T-helper 17 cell (primary cell): Measurements from ENCODE around the gene PLCH2. TPM values are rescaled to one million over a fixed set of nuclear protein-coding genes. Genes with fewer than 3 reads are reported as not detected.

Experiments
- ATAC-seq: fragments of 150-1000 bp; cut with Tn5 transposase; 2 replicates; pipeline ENCODE4 v1.10.0; 2021; ENCODE audit warnings: mild to moderate bottlenecking, moderate library complexity
- DNase-seq, 3 donors: peaks; one replicate each; pipeline versions ENCODE4 v3.0.0 to v3.0.0-alpha.2; 2020 to 2021
- H3K9me3 ChIP-seq: one replicate; pipeline ENCODE4 v1.7.0; 2013; ENCODE audit warnings: low read length, mild to moderate bottlenecking; ENCODE audit not compliant: control insufficient read depth, poor library complexity, severe bottlenecking
- H3K27ac Mint-ChIP-seq: one replicate; pipeline ENCODE4 v1.8.0; 2022; ENCODE audit warnings: mild to moderate bottlenecking, moderate library complexity, mixed read lengths
- H3K27me3 Mint-ChIP-seq: one replicate; pipeline ENCODE4 v1.8.0; 2022; ENCODE audit warnings: mixed read lengths
- H3K36me3 Mint-ChIP-seq: one replicate; pipeline ENCODE4 v1.8.0; 2022; ENCODE audit warnings: low read depth, mixed read lengths
- H3K4me1 Mint-ChIP-seq: one replicate; pipeline ENCODE4 v1.8.0; 2022; ENCODE audit warnings: mild to moderate bottlenecking, mixed read lengths
- H3K4me3 Mint-ChIP-seq: one replicate; pipeline ENCODE4 v1.8.0; 2022; ENCODE audit warnings: mild to moderate bottlenecking, moderate library complexity, mixed read lengths
- total RNA-seq, 4 donors: library from RNA in 2 of 4; stranded (reverse) in 2 of 4; gene quantifications; one replicate each; pipeline ENCODE4 v1.2.3 and lab custom pipeline; 2022 to 2026

PLCH2 gene
- total RNA-seq, 2 donors from 2014 or later = 30.0 to 39.3 TPM

- H3K4me3 Mint-ChIP-seq = no peak overlapping the region
- no peak for ATAC-seq
Observed at GRCh38 chr1:2495546-2495945, 19.5 kb downstream of the PLCH2 start.

GRCh38 chr1:2496087-2496622, 20.1 kb downstream of the PLCH2 start:
- Mint-ChIP-seq H3K4me1 (peaks cover 30% of the 10 kb centered on the region), H3K27ac (peak overlapping the region; percentile 85), H3K27me3 (no peaks in the 10 kb centered on the region), H3K36me3 (no peaks in the 10 kb centered on the region), H3K4me3 (peak overlapping the region; percentile 49)
- DNase-seq = no peak
- H3K9me3 ChIP-seq = no peaks in the 10 kb centered on the region
- peak; percentile 54 for ATAC-seq

More at GRCh38 chr1:2495546-2495945, 19.5 kb downstream of the PLCH2 start:
- Mint-ChIP-seq H3K27me3 (no peaks in the 10 kb centered on the region), H3K36me3 (no peaks in the 10 kb centered on the region), H3K4me1 (peaks cover 29% of the 10 kb centered on the region), H3K27ac (no peak overlapping the region)
- DNase-seq = no peak
- no peaks in the 10 kb centered on the region for H3K9me3 ChIP-seq

- Mint-ChIP-seq H3K4me3 (no peak overlapping the region), H3K4me1 (peaks cover 30% of the 10 kb centered on the region), H3K36me3 (no peaks in the 10 kb centered on the region), H3K27ac (peak overlapping the region; percentile 85), H3K27me3 (no peaks in the 10 kb centered on the region)
- ATAC-seq (no peak), DNase-seq (no peak)
- no peaks in the 10 kb centered on the region for H3K9me3 ChIP-seq
Observed at GRCh38 chr1:2496746-2497145, 20.7 kb downstream of the PLCH2 start.

GRCh38 chr1:2497891-2498290, 21.8 kb downstream of the PLCH2 start:
- no peaks in the 10 kb centered on the region for H3K36me3 Mint-ChIP-seq

GRCh38 chr1:2498648-2499047, 22.6 kb downstream of the PLCH2 start:
- H3K27ac Mint-ChIP-seq = no peak overlapping the region
- DNase-seq (no peak), ATAC-seq (no peak)
- no peak overlapping the region for H3K4me3 Mint-ChIP-seq
- no peaks in the 10 kb centered on the region for H3K9me3 ChIP-seq
- no peaks in the 10 kb centered on the region for H3K36me3 Mint-ChIP-seq
- peaks cover 26% of the 10 kb centered on the region for H3K4me1 Mint-ChIP-seq
- no peaks in the 10 kb centered on the region for H3K27me3 Mint-ChIP-seq

More at GRCh38 chr1:2497891-2498290, 21.8 kb downstream of the PLCH2 start:
- Mint-ChIP-seq H3K27ac (no peak overlapping the region), H3K4me1 (peaks cover 30% of the 10 kb centered on the region), H3K27me3 (no peaks in the 10 kb centered on the region), H3K4me3 (peak overlapping the region; percentile 36)
- no peaks in the 10 kb centered on the region for H3K9me3 ChIP-seq
- ATAC-seq = no peak
- DNase-seq = no peak

- DNase-seq = no peak
- H3K4me1 Mint-ChIP-seq = peaks cover 21% of the 10 kb centered on the region
- H3K4me3 Mint-ChIP-seq = no peak overlapping the region
- H3K9me3 ChIP-seq = no peaks in the 10 kb centered on the region
- no peaks in the 10 kb centered on the region for H3K27me3 Mint-ChIP-seq
- H3K27ac Mint-ChIP-seq = peak overlapping the region; percentile 68
- H3K36me3 Mint-ChIP-seq = no peaks in the 10 kb centered on the region
- no peak for ATAC-seq
Observed at GRCh38 chr1:2499260-2499659, 23.2 kb downstream of the PLCH2 start.

GRCh38 chr1:2499986-2500596, 24.0 kb downstream of the PLCH2 start:
- peak overlapping the region; percentile 85 for H3K4me3 Mint-ChIP-seq
- DNase-seq (no peak), ATAC-seq (peak; percentile 35)
- H3K36me3 Mint-ChIP-seq = no peaks in the 10 kb centered on the region
- H3K4me1 Mint-ChIP-seq = peaks cover 21% of the 10 kb centered on the region
- H3K27me3 Mint-ChIP-seq = no peaks in the 10 kb centered on the region
- H3K27ac Mint-ChIP-seq = peak overlapping the region; percentile 68
- no peaks in the 10 kb centered on the region for H3K9me3 ChIP-seq

GRCh38 chr1:2501041-2501819, 25.1 kb downstream of the PLCH2 start:
- Mint-ChIP-seq H3K27me3 (no peaks in the 10 kb centered on the region), H3K4me3 (no peak overlapping the region), H3K27ac (no peak overlapping the region), H3K36me3 (no peaks in the 10 kb centered on the region), H3K4me1 (peaks cover 16% of the 10 kb centered on the region)
- ATAC-seq (no peak), DNase-seq (no peak)
- H3K9me3 ChIP-seq = no peaks in the 10 kb centered on the region

GRCh38 chr1:2501820-2502119, 25.7 kb downstream of the PLCH2 start:
- no peaks in the 10 kb centered on the region for H3K9me3 ChIP-seq
- no peak for DNase-seq
- Mint-ChIP-seq H3K4me3 (no peak overlapping the region), H3K36me3 (no peaks in the 10 kb centered on the region), H3K27me3 (no peaks in the 10 kb centered on the region), H3K27ac (no peak overlapping the region), H3K4me1 (peaks cover 13% of the 10 kb centered on the region)
- ATAC-seq = no peak

GRCh38 chr1:2502210-2502609, 26.1 kb downstream of the PLCH2 start:
- H3K27ac Mint-ChIP-seq = no peak overlapping the region

GRCh38 chr1:2502661-2503553, 26.8 kb downstream of the PLCH2 start:
- H3K36me3 Mint-ChIP-seq = no peaks in the 10 kb centered on the region
- peaks cover 11% of the 10 kb centered on the region for H3K4me1 Mint-ChIP-seq
- no peak for ATAC-seq
- no peaks in the 10 kb centered on the region for H3K9me3 ChIP-seq
- H3K27me3 Mint-ChIP-seq = no peaks in the 10 kb centered on the region
- no peak overlapping the region for H3K27ac Mint-ChIP-seq
- no peak overlapping the region for H3K4me3 Mint-ChIP-seq
- DNase-seq = no peak

More at GRCh38 chr1:2502210-2502609, 26.1 kb downstream of the PLCH2 start:
- no peaks in the 10 kb centered on the region for H3K36me3 Mint-ChIP-seq
- DNase-seq = no peak
- no peak for ATAC-seq
- no peaks in the 10 kb centered on the region for H3K27me3 Mint-ChIP-seq
- H3K4me1 Mint-ChIP-seq = peaks cover 11% of the 10 kb centered on the region
- H3K9me3 ChIP-seq = no peaks in the 10 kb centered on the region
- H3K4me3 Mint-ChIP-seq = no peak overlapping the region

- no peak overlapping the region for H3K4me3 Mint-ChIP-seq
- H3K9me3 ChIP-seq = no peaks in the 10 kb centered on the region
- H3K4me1 Mint-ChIP-seq = peaks cover 11% of the 10 kb centered on the region
- no peaks in the 10 kb centered on the region for H3K36me3 Mint-ChIP-seq
- DNase-seq = no peak
- no peak overlapping the region for H3K27ac Mint-ChIP-seq
- no peak for ATAC-seq
- no peaks in the 10 kb centered on the region for H3K27me3 Mint-ChIP-seq
Observed at GRCh38 chr1:2503554-2504224, 27.6 kb downstream of the PLCH2 start.
